K562 (cell line): ENCODE measurements around the gene DGLUCY. TPM values are rescaled to one million over a fixed set of nuclear protein-coding genes. Genes with fewer than 3 reads are reported as not detected.

Experiments
- BCOR ChIP-seq: fragments of 450-650 bp; IDR thresholded peaks from 2 replicates; pipeline ENCODE4 v1.6.1; 2016
- FOXP4 ChIP-seq: sonication (generic); formaldehyde crosslinking; IDR thresholded peaks from 2 replicates; pipeline ENCODE4 v1.8.0; 2022; ENCODE audit warnings: mild to moderate bottlenecking, missing genetic modification reagents, borderline replicate concordance
- PKNOX1 ChIP-seq: fragments of 450-650 bp; IDR thresholded peaks from 2 replicates; pipeline ENCODE4 v1.6.1; 2016
- PTBP1 ChIP-seq: fragments of 200-400 bp; formaldehyde crosslinking; IDR thresholded peaks from 2 replicates; pipeline ENCODE4 v1.6.1; 2017; ENCODE audit warnings: low read depth, low read length
- RBFOX2 ChIP-seq: fragments of 200-400 bp; formaldehyde crosslinking; IDR thresholded peaks from 2 replicates; pipeline ENCODE4 v1.6.1; 2017; ENCODE audit warnings: low read depth, mild to moderate bottlenecking, low read length, moderate library complexity
- RBM25 ChIP-seq: fragments of 200-400 bp; formaldehyde crosslinking; IDR thresholded peaks from 2 replicates; pipeline ENCODE4 v1.6.1; 2018; ENCODE audit warnings: low read length, low read depth, moderate library complexity; ENCODE audit not compliant: severe bottlenecking
- RFX5 ChIP-seq: IDR thresholded peaks from 2 replicates; pipeline ENCODE4 v1.6.1; 2011; ENCODE audit warnings: low read depth, mild to moderate bottlenecking, improper control_type of control experiment, low read length
- SRSF3 ChIP-seq: fragments of 200-400 bp; formaldehyde crosslinking; IDR thresholded peaks from 2 replicates; pipeline ENCODE4 v1.6.1; 2016; ENCODE audit warnings: mild to moderate bottlenecking, low read length, moderate library complexity; ENCODE audit not compliant: insufficient read depth
- ZBTB34 ChIP-seq: fragments of 250-450 bp; sonication (Bioruptor Pico); IDR thresholded peaks from 2 replicates; pipeline ENCODE4 v1.8.0; 2021; ENCODE audit warnings: mild to moderate bottlenecking, moderate library complexity
- polyA plus RNA-seq, 8 experiments: library from polyadenylated mRNA; depleted of rRNA in 4 of 8; stranded (reverse) in 5 of 8; unstranded in 3 of 8; fragments of >200 nt; fragmentation: Nextera tagmentation in 2 of 8; fragmentation: Illumina TruSeq in 1 of 8; extraction: Ambion mirVana in 2 of 8; extraction: Trizol in 1 of 8; gene quantifications; 2 replicates each; pipeline versions ENCODE4 v1.2.1 to v1.2.3, GENCODE V29; 2011 to 2014; ENCODE audit warnings: inconsistent platforms in 1 of 8, missing spikeins in 1 of 8
- total RNA-seq, 7 experiments: library from RNA; depleted of rRNA in 6 of 7; stranded (reverse); fragments of >200 nt in 6 of 7; fragmentation: Illumina TruSeq in 2 of 7; extraction: Trizol in 2 of 7; gene quantifications; 2 replicates each; pipeline versions ENCODE4 v1.2.1 to v1.2.3, GENCODE V29; 2011 to 2021; ENCODE audit warnings: low replicate concordance in 1 of 7
- TF ChIP-seq, protein P1 (sequence below), 2 experiments: fragments of 450-650 bp; conservative IDR thresholded peaks; 2 replicates each; pipeline ENCODE4 v1.6.1; 2017; ENCODE audit warnings: mild to moderate bottlenecking in 2 of 2, moderate library complexity in 2 of 2

The DGLUCY gene
- total and polyA plus RNA-seq, 9 of the 15 experiments (the other 6 are each of a cell fraction or from before 2014, with no cell fraction given) = 9.9 to 28.4 (median 21.0) TPM

DNA sequence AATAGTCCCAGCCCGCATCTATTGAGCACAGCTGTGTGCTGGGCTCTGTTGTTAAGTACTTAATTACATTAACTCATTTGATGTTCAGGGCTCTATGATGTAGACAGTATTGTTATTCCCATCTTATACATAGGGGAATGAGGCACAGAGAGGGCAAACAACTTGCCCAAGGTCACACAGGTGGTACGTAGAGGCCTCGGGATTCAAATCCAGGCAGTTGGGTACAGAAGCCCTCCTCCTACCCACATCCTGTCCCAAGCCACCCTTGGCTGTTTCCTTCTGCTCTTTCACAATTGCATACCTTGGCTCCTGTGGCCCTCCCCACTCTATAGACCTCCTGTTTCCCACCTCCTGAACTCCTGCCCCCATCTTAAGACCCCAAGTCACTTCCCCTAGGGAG, 140.6 kb downstream of the DGLUCY start (continued):
- TF ChIP-seq ZBTB34 = no peak
- TF ChIP-seq PTBP1 = no peak
- TF ChIP-seq RBFOX2 = no peak
- TF ChIP-seq BCOR = 0 out of 2 replicates have a peak, but pooled peaks have one; percentile 35
- no peak for TF ChIP-seq PKNOX1
- TF ChIP-seq SRSF3 = no peak
- TF ChIP-seq, protein P1, sequence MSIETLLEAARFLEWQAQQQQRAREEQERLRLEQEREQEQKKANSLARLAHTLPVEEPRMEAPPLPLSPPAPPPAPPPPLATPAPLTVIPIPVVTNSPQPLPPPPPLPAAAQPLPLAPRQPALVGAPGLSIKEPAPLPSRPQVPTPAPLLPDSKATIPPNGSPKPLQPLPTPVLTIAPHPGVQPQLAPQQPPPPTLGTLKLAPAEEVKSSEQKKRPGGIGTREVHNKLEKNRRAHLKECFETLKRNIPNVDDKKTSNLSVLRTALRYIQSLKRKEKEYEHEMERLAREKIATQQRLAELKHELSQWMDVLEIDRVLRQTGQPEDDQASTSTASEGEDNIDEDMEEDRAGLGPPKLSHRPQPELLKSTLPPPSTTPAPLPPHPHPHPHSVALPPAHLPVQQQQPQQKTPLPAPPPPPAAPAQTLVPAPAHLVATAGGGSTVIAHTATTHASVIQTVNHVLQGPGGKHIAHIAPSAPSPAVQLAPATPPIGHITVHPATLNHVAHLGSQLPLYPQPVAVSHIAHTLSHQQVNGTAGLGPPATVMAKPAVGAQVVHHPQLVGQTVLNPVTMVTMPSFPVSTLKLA (conservative IDR thresholded peaks at IDR 0.05) = no peak
- TF ChIP-seq RBM25 = peak; percentile 30
- TF ChIP-seq FOXP4 (CRISPR knock-in tag) = no peak
- no peak for TF ChIP-seq RFX5
